SK-N-SH (cell line): ENCODE results near the gene AKAP6. TPM values are rescaled to one million over a fixed set of nuclear protein-coding genes. Genes with fewer than 3 reads are reported as not detected.
A peak's percentile ranks its signal among the peaks of the same experiment; 100 is the strongest.

Experiments
- CTCF ChIA-PET: fragments of 300-600, 350-600 bp; formaldehyde crosslinking; extraction: SDS; loops from one replicate; lab custom pipeline; 2021; lab: Yijun Ruan, JAX
- POLR2A ChIA-PET: fragments of 350-600 bp; sonication (Branson Sonifier 250); formaldehyde crosslinking; extraction: SDS; loops from one replicate; lab custom pipeline; 2020; ENCODE audit warnings: antibody characterized with exemption, inconsistent platforms; lab: Yijun Ruan, JAX
- DNase-seq: peaks from one replicate; pipeline ENCODE4 v3.0.0; 2012
- H2AFZ ChIP-seq: fragments of 200-600 bp; sonication (generic); 2 replicates; pipeline ENCODE4 v1.8.1; 2016; ENCODE audit warnings: antibody characterized with exemption, mild to moderate bottlenecking, low read depth
- H3F3A ChIP-seq: fragments of 200-600 bp; sonication (generic); replicated peaks from 2 replicates; pipeline ENCODE3; 2016; ENCODE audit warnings: antibody characterized with exemption, mild to moderate bottlenecking; ENCODE audit not compliant: insufficient read depth
- H3K27ac ChIP-seq, 2 experiments: fragments of 200-500 bp in 1 of 2; fragments of 200-600 bp in 1 of 2; sonication (Bioruptor generic) in 1 of 2; sonication (generic), shearing (Covaris generic) in 1 of 2; 2 replicates each; pipeline versions ENCODE4 v1.5.1 to v1.6.1; 2014 to 2016; ENCODE audit warnings: low read depth in 2 of 2, inconsistent platforms in 1 of 2, low read length in 1 of 2, mild to moderate bottlenecking in 1 of 2, mixed read lengths in 1 of 2
- H3K27me3 ChIP-seq: fragments of 200-600 bp; sonication (generic), shearing (Covaris generic); 2 replicates; pipeline ENCODE4 v1.6.1; 2016; ENCODE audit warnings: mixed run types; ENCODE audit not compliant: insufficient read depth
- H3K36me3 ChIP-seq, 2 experiments: fragments of 200-500 bp in 1 of 2; fragments of 200-600 bp in 1 of 2; sonication (Bioruptor generic) in 1 of 2; sonication (generic) in 1 of 2; replicated peaks in 1 of 2; 2 replicates each; pipeline versions ENCODE3 to v1.5.1; 2014 to 2016; ENCODE audit warnings: low read length in 1 of 2, mild to moderate bottlenecking in 1 of 2; ENCODE audit not compliant: insufficient read depth in 2 of 2, control insufficient read depth in 1 of 2
- H3K4me1 ChIP-seq, 2 experiments: fragments of 200-500 bp in 1 of 2; fragments of 200-600 bp in 1 of 2; sonication (Bioruptor generic) in 1 of 2; sonication (generic), shearing (Covaris generic) in 1 of 2; 2 replicates each; pipeline versions ENCODE4 v1.5.1 to v1.6.1; 2014 to 2016; ENCODE audit warnings: low read depth in 1 of 2, low read length in 1 of 2, mixed run types in 1 of 2; ENCODE audit not compliant: insufficient read depth in 2 of 2, control insufficient read depth in 1 of 2
- H3K4me2 ChIP-seq: fragments of 200-600 bp; sonication (generic), shearing (Covaris generic); 2 replicates; pipeline ENCODE4 v1.6.1; 2017; ENCODE audit warnings: mixed run types
- H3K4me3 ChIP-seq, 2 experiments: fragments of 200-500 bp in 1 of 2; fragments of 200-600 bp in 1 of 2; sonication (Bioruptor generic) in 1 of 2; sonication (generic), shearing (Covaris generic) in 1 of 2; 2 replicates each; pipeline versions ENCODE4 v1.5.1 to v1.8.1; 2014 to 2016; ENCODE audit warnings: low read depth in 2 of 2, inconsistent platforms in 1 of 2, low read length in 1 of 2, mild to moderate bottlenecking in 1 of 2, mixed read lengths in 1 of 2, moderate library complexity in 1 of 2
- H3K79me2 ChIP-seq: fragments of 200-600 bp; sonication (generic); 2 replicates; pipeline ENCODE4 v1.8.1; 2017; ENCODE audit warnings: mild to moderate bottlenecking; ENCODE audit not compliant: insufficient read depth
- H3K9ac ChIP-seq: fragments of 200-600 bp; sonication (generic); 2 replicates; pipeline ENCODE4 v1.6.1; 2017; ENCODE audit warnings: mixed run types
- H3K9me2 ChIP-seq: fragments of 200-600 bp; sonication (generic); 2 replicates; pipeline ENCODE4 v1.6.1; 2017; ENCODE audit warnings: mixed run types
- H3K9me3 ChIP-seq: fragments of 200-600 bp; sonication (generic); 2 replicates; pipeline ENCODE4 v1.6.1; 2017; ENCODE audit warnings: mixed run types, mild to moderate bottlenecking, moderate library complexity
- H4K20me1 ChIP-seq: fragments of 200-600 bp; sonication (generic); 2 replicates; pipeline ENCODE4 v1.6.1; 2017; ENCODE audit warnings: mild to moderate bottlenecking, mixed run types; ENCODE audit not compliant: insufficient read depth
- CHD2 ChIP-seq: fragments of 150-350 bp; IDR thresholded peaks from 2 replicates; pipeline ENCODE4 v1.6.1; 2018; ENCODE audit warnings: low read length; ENCODE audit not compliant: partially characterized antibody
- ELF1 ChIP-seq: IDR thresholded peaks from 2 replicates; pipeline ENCODE4 v1.4.0; 2012
- FOSL2 ChIP-seq: IDR thresholded peaks from 2 replicates; pipeline ENCODE4 v1.4.0; 2012; ENCODE audit warnings: low read depth, mild to moderate bottlenecking, moderate library complexity, borderline replicate concordance
- FOXM1 ChIP-seq: IDR thresholded peaks from 2 replicates; pipeline ENCODE4 v1.4.0; 2012; ENCODE audit warnings: low read depth, mild to moderate bottlenecking
- GABPA ChIP-seq: IDR thresholded peaks from 2 replicates; pipeline ENCODE4 v1.4.0; 2012; ENCODE audit warnings: low read depth, mild to moderate bottlenecking
- IRF3 ChIP-seq: fragments of 150-350 bp; IDR thresholded peaks from 2 replicates; pipeline ENCODE4 v1.6.1; 2016; ENCODE audit warnings: mild to moderate bottlenecking, low read depth, low read length
- JUND ChIP-seq: IDR thresholded peaks from 2 replicates; pipeline ENCODE4 v1.4.0; 2012
- MEF2A ChIP-seq: IDR thresholded peaks from 2 replicates; pipeline ENCODE4 v1.4.0; 2012; ENCODE audit warnings: low read depth, borderline replicate concordance
- NFIC ChIP-seq: IDR thresholded peaks from 2 replicates; pipeline ENCODE4 v1.4.0; 2012; ENCODE audit warnings: borderline replicate concordance
- NRF1 ChIP-seq: IDR thresholded peaks from 2 replicates; pipeline ENCODE4 v1.6.1; 2012; ENCODE audit warnings: low read depth, mild to moderate bottlenecking, low read length
- SMC3 ChIP-seq: IDR thresholded peaks from 2 replicates; pipeline ENCODE4 v1.6.1; 2012; ENCODE audit warnings: low read depth, low read length, improper control_type of control experiment
- TCF12 ChIP-seq: IDR thresholded peaks from 2 replicates; pipeline ENCODE4 v1.4.0; 2012
- WGBS: methylation state at CpG from one replicate; pipeline ENCODE4 v1.1.6; 2017; ENCODE audit warnings: low lambda C conversion rate; 5-methylcytosine and 5-hydroxymethylcytosine counted together
- polyA plus RNA-seq, 3 experiments: library from polyadenylated mRNA; depleted of rRNA; stranded (reverse); fragments of >200 nt; gene quantifications; 2 replicates each; pipeline ENCODE4 v1.2.3, GENCODE V29; 2012
- TF ChIP-seq, protein P1 (sequence below): IDR thresholded peaks from 2 replicates; pipeline ENCODE4 v1.6.1; 2012; ENCODE audit warnings: mild to moderate bottlenecking, low read depth, low read length, moderate library complexity
- TF ChIP-seq, protein P2 (sequence below): IDR thresholded peaks from 2 replicates; pipeline ENCODE4 v1.4.0; 2012; ENCODE audit warnings: low read depth

Gene AKAP6
- polyA plus RNA-seq, 1 of the 3 experiments (the other 2 are of a cell fraction) = 1.7 TPM

- H3K27me3 ChIP-seq = no peaks in the 10 kb centered on the region
- TF ChIP-seq TCF12 (no peak), NFIC (no peak), SMC3 (no peak), NRF1 (no peak), FOSL2 (no peak), JUND (no peak), IRF3 (no peak), FOXM1 (no peak), ELF1 (no peak), MEF2A (no peak), CHD2 (no peak), GABPA (no peak)
- TF ChIP-seq, protein P1, sequence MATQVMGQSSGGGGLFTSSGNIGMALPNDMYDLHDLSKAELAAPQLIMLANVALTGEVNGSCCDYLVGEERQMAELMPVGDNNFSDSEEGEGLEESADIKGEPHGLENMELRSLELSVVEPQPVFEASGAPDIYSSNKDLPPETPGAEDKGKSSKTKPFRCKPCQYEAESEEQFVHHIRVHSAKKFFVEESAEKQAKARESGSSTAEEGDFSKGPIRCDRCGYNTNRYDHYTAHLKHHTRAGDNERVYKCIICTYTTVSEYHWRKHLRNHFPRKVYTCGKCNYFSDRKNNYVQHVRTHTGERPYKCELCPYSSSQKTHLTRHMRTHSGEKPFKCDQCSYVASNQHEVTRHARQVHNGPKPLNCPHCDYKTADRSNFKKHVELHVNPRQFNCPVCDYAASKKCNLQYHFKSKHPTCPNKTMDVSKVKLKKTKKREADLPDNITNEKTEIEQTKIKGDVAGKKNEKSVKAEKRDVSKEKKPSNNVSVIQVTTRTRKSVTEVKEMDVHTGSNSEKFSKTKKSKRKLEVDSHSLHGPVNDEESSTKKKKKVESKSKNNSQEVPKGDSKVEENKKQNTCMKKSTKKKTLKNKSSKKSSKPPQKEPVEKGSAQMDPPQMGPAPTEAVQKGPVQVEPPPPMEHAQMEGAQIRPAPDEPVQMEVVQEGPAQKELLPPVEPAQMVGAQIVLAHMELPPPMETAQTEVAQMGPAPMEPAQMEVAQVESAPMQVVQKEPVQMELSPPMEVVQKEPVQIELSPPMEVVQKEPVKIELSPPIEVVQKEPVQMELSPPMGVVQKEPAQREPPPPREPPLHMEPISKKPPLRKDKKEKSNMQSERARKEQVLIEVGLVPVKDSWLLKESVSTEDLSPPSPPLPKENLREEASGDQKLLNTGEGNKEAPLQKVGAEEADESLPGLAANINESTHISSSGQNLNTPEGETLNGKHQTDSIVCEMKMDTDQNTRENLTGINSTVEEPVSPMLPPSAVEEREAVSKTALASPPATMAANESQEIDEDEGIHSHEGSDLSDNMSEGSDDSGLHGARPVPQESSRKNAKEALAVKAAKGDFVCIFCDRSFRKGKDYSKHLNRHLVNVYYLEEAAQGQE = no peak
- no peak overlapping the region for H3K4me3 ChIP-seq
- CTCF ChIA-PET = no interaction called here
- no peaks in the 10 kb centered on the region for H3K9me3 ChIP-seq
- H3K36me3 ChIP-seq = peaks cover 3 to 14% of the 10 kb centered on the region in 2 experiments
- H3K4me2 ChIP-seq = no peak overlapping the region
- POLR2A ChIA-PET = no interaction called here
- H3F3A ChIP-seq = peaks cover 9% of the 10 kb centered on the region
- no peak overlapping the region for H2AFZ ChIP-seq
- H3K9me2 ChIP-seq = no peaks in the 10 kb centered on the region
- H4K20me1 ChIP-seq = no peaks in the 10 kb centered on the region
- no peak overlapping the region for H3K9ac ChIP-seq
- H3K27ac ChIP-seq = peak overlapping the region in 1 of 2 experiments; percentile 22; a peak in 1 of 4 replicates
- WGBS = 83% methylated on average over 5 of the region's 5 CpGs
- no peak for DNase-seq
- no peaks in the 10 kb centered on the region for H3K79me2 ChIP-seq
- no peaks in the 10 kb centered on the region for H3K4me1 ChIP-seq
These were observed 348.2 kb downstream of the AKAP6 start for GRCh38 chr14:32677129-32677780.

DNA sequence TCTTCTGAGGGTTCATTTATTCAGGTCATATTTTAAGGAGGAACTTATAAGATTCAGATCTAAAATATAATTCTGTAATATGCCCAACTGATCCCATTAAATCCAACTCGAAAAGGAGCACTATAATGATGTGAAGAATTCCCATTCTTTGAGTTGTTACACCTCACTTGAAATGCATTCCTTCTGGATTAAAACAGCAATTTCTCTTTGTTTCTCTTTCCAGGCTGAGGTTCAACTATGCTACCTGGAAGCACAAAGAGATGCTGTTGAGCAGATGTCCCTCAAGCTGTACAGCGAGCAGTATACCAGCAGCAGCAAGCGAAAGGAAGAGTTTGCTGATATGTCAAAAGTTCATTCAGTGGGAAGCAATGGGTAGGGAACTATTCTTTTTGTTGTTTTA lies 349.0 kb downstream of the AKAP6 start:
- Histone ChIP-seq H3K9ac (no peak overlapping the region), H3K36me3 (peaks cover 3 to 14% of the 10 kb centered on the region in 2 experiments), H3K4me1 (no peaks in the 10 kb centered on the region), H3K79me2 (no peaks in the 10 kb centered on the region), H3F3A (peaks cover 9% of the 10 kb centered on the region), H2AFZ (no peak overlapping the region), H3K27ac (no peak overlapping the region), H3K9me2 (no peaks in the 10 kb centered on the region), H3K4me3 (no peak overlapping the region), H3K4me2 (no peak overlapping the region), H4K20me1 (no peaks in the 10 kb centered on the region), H3K9me3 (no peaks in the 10 kb centered on the region), H3K27me3 (no peaks in the 10 kb centered on the region)
- TF ChIP-seq CHD2 = no peak
- TF ChIP-seq, protein P2, sequence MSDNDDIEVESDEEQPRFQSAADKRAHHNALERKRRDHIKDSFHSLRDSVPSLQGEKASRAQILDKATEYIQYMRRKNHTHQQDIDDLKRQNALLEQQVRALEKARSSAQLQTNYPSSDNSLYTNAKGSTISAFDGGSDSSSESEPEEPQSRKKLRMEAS = no peak
- ChIA-PET POLR2A (no interaction called here), CTCF (no interaction called here)
- 88% methylated on average over 3 of the region's 3 CpGs for WGBS
- DNase-seq = no peak
